SK-N-SH treated with all-trans-retinoic acid at 6 μM for 48 hours (cell line): ENCODE data around the gene DDX25.

Experiments used
- ATAC-seq: fragments of 200-7000 bp; cut with Tn5 transposase; 3 replicates; pipeline ENCODE4 v1.9.1; 2020; ENCODE audit warnings: mild to moderate bottlenecking, moderate library complexity
- BACH2 ChIP-seq: fragments of 250-450 bp; sonication (Bioruptor Pico); IDR thresholded peaks from 2 replicates; pipeline ENCODE4 v1.9.0; 2021; ENCODE audit warnings: mild to moderate bottlenecking, borderline replicate concordance
- CSDC2 ChIP-seq: fragments of 250-450 bp; sonication (Bioruptor Pico); IDR thresholded peaks from 2 replicates; pipeline ENCODE4 v1.5.0; 2020; ENCODE audit warnings: mild to moderate bottlenecking, moderate library complexity
- ESRRG ChIP-seq: fragments of 250-450 bp; sonication (Bioruptor Pico); IDR thresholded peaks from 2 replicates; pipeline ENCODE4 v1.6.1; 2021; ENCODE audit warnings: mild to moderate bottlenecking
- GLIS3 ChIP-seq: fragments of 250-450 bp; sonication (Bioruptor Pico); IDR thresholded peaks from 2 replicates; pipeline ENCODE4 v1.5.0; 2020; ENCODE audit warnings: mild to moderate bottlenecking, moderate library complexity
- OSR1 ChIP-seq: fragments of 250-450 bp; sonication (Bioruptor Pico); IDR thresholded peaks from 2 replicates; pipeline ENCODE4 v1.8.0; 2022; ENCODE audit warnings: moderate library complexity, mild to moderate bottlenecking, inconsistent platforms
- RARB ChIP-seq: fragments of 250-450 bp; sonication (Bioruptor Pico); IDR thresholded peaks from 2 replicates; pipeline ENCODE4 v1.8.0; 2021; ENCODE audit warnings: mild to moderate bottlenecking, moderate library complexity
- SNAI2 ChIP-seq: fragments of 250-450 bp; sonication (Bioruptor Pico); IDR thresholded peaks from 2 replicates; pipeline ENCODE4 v1.5.0; 2020; ENCODE audit warnings: mild to moderate bottlenecking, moderate library complexity
- TCF4 ChIP-seq: fragments of 250-450 bp; sonication (Bioruptor Pico); IDR thresholded peaks from 2 replicates; pipeline ENCODE4 v1.8.0; 2021; ENCODE audit warnings: mild to moderate bottlenecking, moderate library complexity, borderline replicate concordance
- TOX ChIP-seq: fragments of 250-450 bp; sonication (Bioruptor Pico); IDR thresholded peaks from 2 replicates; pipeline ENCODE4 v1.8.0; 2021; ENCODE audit warnings: mild to moderate bottlenecking, moderate library complexity, borderline replicate concordance
- ZC3H10 ChIP-seq: fragments of 250-450 bp; sonication (Bioruptor Pico); IDR thresholded peaks from 2 replicates; pipeline ENCODE4 v1.5.1; 2021; ENCODE audit warnings: mild to moderate bottlenecking, moderate library complexity
- ZFP3 ChIP-seq: fragments of 250-450 bp; sonication (Bioruptor Pico); IDR thresholded peaks from 2 replicates; pipeline ENCODE4 v1.5.0; 2020; ENCODE audit warnings: mild to moderate bottlenecking, moderate library complexity
- ZFP30 ChIP-seq: fragments of 450-650 bp; formaldehyde crosslinking; IDR thresholded peaks from 2 replicates; pipeline ENCODE4 v1.5.0; 2022; ENCODE audit warnings: mild to moderate bottlenecking, moderate library complexity
- ZNF565 ChIP-seq: fragments of 450-650 bp; formaldehyde crosslinking; conservative IDR thresholded peaks from 2 replicates; pipeline ENCODE4 v1.5.0; 2020; ENCODE audit warnings: low read depth, mild to moderate bottlenecking, moderate library complexity
- ZNF70 ChIP-seq: fragments of 450-650 bp; formaldehyde crosslinking; IDR thresholded peaks from 2 replicates; pipeline ENCODE4 v1.5.0; 2020; ENCODE audit warnings: mild to moderate bottlenecking, moderate library complexity
- ZNF8 ChIP-seq: fragments of 450-650 bp; formaldehyde crosslinking; IDR thresholded peaks from 2 replicates; pipeline ENCODE4 v1.5.0; 2020; ENCODE audit warnings: mild to moderate bottlenecking, moderate library complexity
- TF ChIP-seq, protein P1 (sequence below): fragments of 250-450 bp; sonication (Bioruptor Pico); IDR thresholded peaks from 2 replicates; pipeline ENCODE4 v1.5.1; 2021; ENCODE audit warnings: mild to moderate bottlenecking, moderate library complexity
- TF ChIP-seq, protein P2 (sequence below): fragments of 250-450 bp; sonication (Bioruptor Pico); IDR thresholded peaks from 2 replicates; pipeline ENCODE4 v1.5.1; 2020; ENCODE audit warnings: low read depth, mild to moderate bottlenecking, moderate library complexity
- TF ChIP-seq, protein P3 (sequence below): fragments of 250-450 bp; sonication (Bioruptor Pico); IDR thresholded peaks from 2 replicates; pipeline ENCODE4 v1.5.0; 2020; ENCODE audit warnings: mild to moderate bottlenecking, moderate library complexity
- TF ChIP-seq, protein P4 (sequence below): fragments of 250-450 bp; sonication (Bioruptor Pico); IDR thresholded peaks from 2 replicates; pipeline ENCODE4 v1.8.0; 2020; ENCODE audit warnings: mild to moderate bottlenecking, moderate library complexity, borderline replicate concordance
- TF ChIP-seq, protein P5 (sequence below): fragments of 250-450 bp; sonication (Bioruptor Pico); IDR thresholded peaks from 2 replicates; pipeline ENCODE4 v1.8.0; 2021; ENCODE audit warnings: low read depth, mild to moderate bottlenecking, moderate library complexity, borderline replicate concordance

The DDX25 gene

DNA sequence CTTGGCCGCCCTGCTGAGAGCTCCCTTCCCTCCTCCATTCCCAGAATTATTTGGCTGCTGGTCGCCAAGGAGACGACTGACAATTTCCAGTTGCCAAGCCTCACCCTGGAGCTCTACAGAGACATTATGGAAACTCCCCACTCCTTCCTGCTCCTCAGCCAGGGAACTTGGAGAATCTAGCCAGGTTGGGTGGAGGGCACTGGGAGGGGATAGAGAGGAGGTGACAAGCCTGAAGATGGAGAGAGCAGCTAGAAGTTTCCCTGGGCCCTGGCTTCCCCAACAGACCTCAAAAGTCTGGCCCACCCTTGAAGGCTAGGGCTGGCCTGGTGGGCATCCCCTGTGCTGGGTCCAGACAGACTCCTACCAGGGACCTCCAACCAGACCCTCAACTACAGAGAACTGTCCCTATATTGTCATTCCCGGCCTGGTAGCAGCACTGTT, 34.8 kb downstream of the DDX25 start (continued):
- TF ChIP-seq, protein P1, sequence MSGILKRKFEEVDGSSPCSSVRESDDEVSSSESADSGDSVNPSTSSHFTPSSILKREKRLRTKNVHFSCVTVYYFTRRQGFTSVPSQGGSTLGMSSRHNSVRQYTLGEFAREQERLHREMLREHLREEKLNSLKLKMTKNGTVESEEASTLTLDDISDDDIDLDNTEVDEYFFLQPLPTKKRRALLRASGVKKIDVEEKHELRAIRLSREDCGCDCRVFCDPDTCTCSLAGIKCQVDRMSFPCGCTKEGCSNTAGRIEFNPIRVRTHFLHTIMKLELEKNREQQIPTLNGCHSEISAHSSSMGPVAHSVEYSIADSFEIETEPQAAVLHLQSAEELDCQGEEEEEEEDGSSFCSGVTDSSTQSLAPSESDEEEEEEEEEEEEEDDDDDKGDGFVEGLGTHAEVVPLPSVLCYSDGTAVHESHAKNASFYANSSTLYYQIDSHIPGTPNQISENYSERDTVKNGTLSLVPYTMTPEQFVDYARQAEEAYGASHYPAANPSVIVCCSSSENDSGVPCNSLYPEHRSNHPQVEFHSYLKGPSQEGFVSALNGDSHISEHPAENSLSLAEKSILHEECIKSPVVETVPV (CRISPR knock-in tag), result no peak
- TF ChIP-seq, protein P2, sequence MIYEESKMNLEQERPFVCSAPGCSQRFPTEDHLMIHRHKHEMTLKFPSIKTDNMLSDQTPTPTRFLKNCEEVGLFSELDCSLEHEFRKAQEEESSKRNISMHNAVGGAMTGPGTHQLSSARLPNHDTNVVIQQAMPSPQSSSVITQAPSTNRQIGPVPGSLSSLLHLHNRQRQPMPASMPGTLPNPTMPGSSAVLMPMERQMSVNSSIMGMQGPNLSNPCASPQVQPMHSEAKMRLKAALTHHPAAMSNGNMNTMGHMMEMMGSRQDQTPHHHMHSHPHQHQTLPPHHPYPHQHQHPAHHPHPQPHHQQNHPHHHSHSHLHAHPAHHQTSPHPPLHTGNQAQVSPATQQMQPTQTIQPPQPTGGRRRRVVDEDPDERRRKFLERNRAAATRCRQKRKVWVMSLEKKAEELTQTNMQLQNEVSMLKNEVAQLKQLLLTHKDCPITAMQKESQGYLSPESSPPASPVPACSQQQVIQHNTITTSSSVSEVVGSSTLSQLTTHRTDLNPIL (CRISPR knock-in tag), result no peak
- no peak for TF ChIP-seq ZFP3 (CRISPR knock-in tag)
- TF ChIP-seq ZNF8 (CRISPR knock-in tag), result no peak
- TF ChIP-seq SNAI2 (CRISPR knock-in tag), result no peak
- TF ChIP-seq TCF4 (CRISPR knock-in tag), result no peak
- no peak for TF ChIP-seq ZC3H10 (CRISPR knock-in tag)
- TF ChIP-seq, protein P3, sequence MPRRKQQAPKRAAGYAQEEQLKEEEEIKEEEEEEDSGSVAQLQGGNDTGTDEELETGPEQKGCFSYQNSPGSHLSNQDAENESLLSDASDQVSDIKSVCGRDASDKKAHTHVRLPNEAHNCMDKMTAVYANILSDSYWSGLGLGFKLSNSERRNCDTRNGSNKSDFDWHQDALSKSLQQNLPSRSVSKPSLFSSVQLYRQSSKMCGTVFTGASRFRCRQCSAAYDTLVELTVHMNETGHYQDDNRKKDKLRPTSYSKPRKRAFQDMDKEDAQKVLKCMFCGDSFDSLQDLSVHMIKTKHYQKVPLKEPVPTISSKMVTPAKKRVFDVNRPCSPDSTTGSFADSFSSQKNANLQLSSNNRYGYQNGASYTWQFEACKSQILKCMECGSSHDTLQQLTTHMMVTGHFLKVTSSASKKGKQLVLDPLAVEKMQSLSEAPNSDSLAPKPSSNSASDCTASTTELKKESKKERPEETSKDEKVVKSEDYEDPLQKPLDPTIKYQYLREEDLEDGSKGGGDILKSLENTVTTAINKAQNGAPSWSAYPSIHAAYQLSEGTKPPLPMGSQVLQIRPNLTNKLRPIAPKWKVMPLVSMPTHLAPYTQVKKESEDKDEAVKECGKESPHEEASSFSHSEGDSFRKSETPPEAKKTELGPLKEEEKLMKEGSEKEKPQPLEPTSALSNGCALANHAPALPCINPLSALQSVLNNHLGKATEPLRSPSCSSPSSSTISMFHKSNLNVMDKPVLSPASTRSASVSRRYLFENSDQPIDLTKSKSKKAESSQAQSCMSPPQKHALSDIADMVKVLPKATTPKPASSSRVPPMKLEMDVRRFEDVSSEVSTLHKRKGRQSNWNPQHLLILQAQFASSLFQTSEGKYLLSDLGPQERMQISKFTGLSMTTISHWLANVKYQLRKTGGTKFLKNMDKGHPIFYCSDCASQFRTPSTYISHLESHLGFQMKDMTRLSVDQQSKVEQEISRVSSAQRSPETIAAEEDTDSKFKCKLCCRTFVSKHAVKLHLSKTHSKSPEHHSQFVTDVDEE (CRISPR knock-in tag), result no peak
- TF ChIP-seq, all 23 proteins: peak for 0

DNA sequence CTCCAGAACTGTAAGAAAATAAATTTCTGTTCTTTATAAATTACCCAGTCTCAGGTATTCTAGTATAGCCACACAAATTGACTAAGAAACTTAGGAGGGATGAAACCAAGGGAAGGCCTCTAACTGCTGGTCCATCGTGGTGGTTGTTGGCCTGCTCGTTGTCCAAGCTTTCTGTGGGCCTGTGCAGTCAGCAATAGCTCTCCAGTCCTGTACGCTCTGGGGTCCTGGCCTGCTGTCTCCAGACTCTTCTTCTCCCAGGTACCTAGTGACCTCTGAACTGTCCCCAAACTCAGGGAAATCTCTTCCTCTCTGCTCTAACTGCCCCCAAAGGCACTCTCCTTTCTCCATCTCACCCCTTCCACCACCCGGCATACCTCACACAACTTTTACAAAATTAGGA, 35.8 kb downstream of the DDX25 start:
- TF ChIP-seq ESRRG (no peak), ZNF565 (CRISPR knock-in tag) (no peak), GLIS3 (CRISPR knock-in tag) (no peak), TOX (CRISPR knock-in tag) (no peak), BACH2 (no peak), ZNF70 (no peak), OSR1 (no peak), ZFP30 (CRISPR knock-in tag) (no peak), TCF4 (CRISPR knock-in tag) (no peak), RARB (no peak), CSDC2 (CRISPR knock-in tag) (no peak)
- TF ChIP-seq, protein P4, sequence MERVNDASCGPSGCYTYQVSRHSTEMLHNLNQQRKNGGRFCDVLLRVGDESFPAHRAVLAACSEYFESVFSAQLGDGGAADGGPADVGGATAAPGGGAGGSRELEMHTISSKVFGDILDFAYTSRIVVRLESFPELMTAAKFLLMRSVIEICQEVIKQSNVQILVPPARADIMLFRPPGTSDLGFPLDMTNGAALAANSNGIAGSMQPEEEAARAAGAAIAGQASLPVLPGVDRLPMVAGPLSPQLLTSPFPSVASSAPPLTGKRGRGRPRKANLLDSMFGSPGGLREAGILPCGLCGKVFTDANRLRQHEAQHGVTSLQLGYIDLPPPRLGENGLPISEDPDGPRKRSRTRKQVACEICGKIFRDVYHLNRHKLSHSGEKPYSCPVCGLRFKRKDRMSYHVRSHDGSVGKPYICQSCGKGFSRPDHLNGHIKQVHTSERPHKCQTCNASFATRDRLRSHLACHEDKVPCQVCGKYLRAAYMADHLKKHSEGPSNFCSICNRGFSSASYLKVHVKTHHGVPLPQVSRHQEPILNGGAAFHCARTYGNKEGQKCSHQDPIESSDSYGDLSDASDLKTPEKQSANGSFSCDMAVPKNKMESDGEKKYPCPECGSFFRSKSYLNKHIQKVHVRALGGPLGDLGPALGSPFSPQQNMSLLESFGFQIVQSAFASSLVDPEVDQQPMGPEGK (CRISPR knock-in tag), result no peak
- TF ChIP-seq, protein P1 (CRISPR knock-in tag), result no peak
- TF ChIP-seq, protein P2 (CRISPR knock-in tag), result no peak
- TF ChIP-seq, protein P5, sequence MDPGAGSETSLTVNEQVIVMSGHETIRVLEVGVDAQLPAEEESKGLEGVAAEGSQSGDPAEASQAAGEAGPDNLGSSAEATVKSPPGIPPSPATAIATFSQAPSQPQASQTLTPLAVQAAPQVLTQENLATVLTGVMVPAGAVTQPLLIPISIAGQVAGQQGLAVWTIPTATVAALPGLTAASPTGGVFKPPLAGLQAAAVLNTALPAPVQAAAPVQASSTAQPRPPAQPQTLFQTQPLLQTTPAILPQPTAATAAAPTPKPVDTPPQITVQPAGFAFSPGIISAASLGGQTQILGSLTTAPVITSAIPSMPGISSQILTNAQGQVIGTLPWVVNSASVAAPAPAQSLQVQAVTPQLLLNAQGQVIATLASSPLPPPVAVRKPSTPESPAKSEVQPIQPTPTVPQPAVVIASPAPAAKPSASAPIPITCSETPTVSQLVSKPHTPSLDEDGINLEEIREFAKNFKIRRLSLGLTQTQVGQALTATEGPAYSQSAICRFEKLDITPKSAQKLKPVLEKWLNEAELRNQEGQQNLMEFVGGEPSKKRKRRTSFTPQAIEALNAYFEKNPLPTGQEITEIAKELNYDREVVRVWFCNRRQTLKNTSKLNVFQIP (CRISPR knock-in tag), result no peak
- ATAC-seq, result no peak
